Measurements from ENCODE around the gene AKAP6.

The AKAP6 gene

DNA sequence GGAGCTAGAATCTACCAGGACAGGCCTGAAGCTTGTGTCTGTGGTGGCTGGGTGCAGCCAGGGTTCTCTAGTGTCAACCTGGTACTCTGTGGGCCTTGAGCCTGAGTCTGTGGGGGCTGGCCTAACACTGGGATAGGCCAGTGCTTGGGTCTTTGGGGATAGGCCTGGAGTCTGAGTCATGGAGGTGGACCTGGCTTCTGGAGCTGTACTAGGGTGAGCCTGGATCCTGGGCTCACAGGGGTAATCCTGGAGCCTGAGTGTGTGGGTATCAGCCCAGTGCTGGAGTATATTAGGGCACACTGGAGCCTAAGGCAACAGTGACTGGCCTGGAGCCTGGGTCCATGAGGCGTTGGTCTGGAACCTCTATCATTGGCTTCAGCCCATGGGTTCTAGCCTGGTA lies 427.1 kb downstream of the AKAP6 start:
- DNase-seq (ENCODE audit: low read depth), result no peak
- no peak overlapping the region for H3K4me3 ChIP-seq (ENCODE audit: low read depth, low read length)
- TF ChIP-seq, protein P1, sequence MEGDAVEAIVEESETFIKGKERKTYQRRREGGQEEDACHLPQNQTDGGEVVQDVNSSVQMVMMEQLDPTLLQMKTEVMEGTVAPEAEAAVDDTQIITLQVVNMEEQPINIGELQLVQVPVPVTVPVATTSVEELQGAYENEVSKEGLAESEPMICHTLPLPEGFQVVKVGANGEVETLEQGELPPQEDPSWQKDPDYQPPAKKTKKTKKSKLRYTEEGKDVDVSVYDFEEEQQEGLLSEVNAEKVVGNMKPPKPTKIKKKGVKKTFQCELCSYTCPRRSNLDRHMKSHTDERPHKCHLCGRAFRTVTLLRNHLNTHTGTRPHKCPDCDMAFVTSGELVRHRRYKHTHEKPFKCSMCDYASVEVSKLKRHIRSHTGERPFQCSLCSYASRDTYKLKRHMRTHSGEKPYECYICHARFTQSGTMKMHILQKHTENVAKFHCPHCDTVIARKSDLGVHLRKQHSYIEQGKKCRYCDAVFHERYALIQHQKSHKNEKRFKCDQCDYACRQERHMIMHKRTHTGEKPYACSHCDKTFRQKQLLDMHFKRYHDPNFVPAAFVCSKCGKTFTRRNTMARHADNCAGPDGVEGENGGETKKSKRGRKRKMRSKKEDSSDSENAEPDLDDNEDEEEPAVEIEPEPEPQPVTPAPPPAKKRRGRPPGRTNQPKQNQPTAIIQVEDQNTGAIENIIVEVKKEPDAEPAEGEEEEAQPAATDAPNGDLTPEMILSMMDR (IDR thresholded peaks at IDR 0.05; ENCODE audit: low read depth, low read length, missing control alignments), result no peak

GRCh38 chr14:32756775-32757174 lies 427.7 kb downstream of the AKAP6 start:
- H3K4me3 ChIP-seq (ENCODE audit: low read depth, low read length), result no peak overlapping the region
- no peak for DNase-seq (ENCODE audit: low read depth)
- TF ChIP-seq, protein P1 (IDR thresholded peaks at IDR 0.05; ENCODE audit: low read depth, low read length, missing control alignments), result no peak

DNA sequence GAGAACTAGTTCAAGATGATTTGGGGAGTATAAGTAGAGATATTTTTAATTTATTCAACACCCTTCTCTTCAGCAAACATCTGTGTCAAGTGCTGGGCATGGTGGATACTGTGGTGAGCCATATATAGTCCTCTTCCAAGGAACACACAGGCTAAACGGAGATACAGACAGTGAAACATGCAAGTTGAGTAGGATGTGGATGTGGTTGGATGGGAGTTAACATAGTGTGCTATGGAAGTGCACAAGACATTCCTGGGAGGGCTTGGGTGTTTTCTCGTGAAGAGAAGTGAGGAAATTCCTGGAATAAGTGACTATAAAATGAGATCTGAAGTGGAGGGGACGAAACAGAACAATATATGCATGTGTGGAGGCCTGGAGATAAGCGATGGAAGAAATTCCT lies 428.5 kb downstream of the AKAP6 start:
- no peak for DNase-seq (ENCODE audit: low read depth)
- H3K4me3 ChIP-seq (ENCODE audit: low read depth, low read length), result no peak overlapping the region
- TF ChIP-seq, protein P1 (IDR thresholded peaks at IDR 0.05; ENCODE audit: low read depth, low read length, missing control alignments), result no peak

- H3K4me3 ChIP-seq (ENCODE audit: low read depth, low read length), result no peak overlapping the region
These were observed 432.4 kb downstream of the AKAP6 start for GRCh38 chr14:32761381-32761968.

GRCh38 chr14:32762886-32763285 lies 433.8 kb downstream of the AKAP6 start:
- TF ChIP-seq, protein P1 (IDR thresholded peaks at IDR 0.05; ENCODE audit: low read depth, low read length, missing control alignments), result no peak
- no peak overlapping the region for H3K4me3 ChIP-seq (ENCODE audit: low read depth, low read length)

More at GRCh38 chr14:32761381-32761968, 432.4 kb downstream of the AKAP6 start:
- DNase-seq (ENCODE audit: low read depth), result no peak
- TF ChIP-seq, protein P1 (IDR thresholded peaks at IDR 0.05; ENCODE audit: low read depth, low read length, missing control alignments), result no peak

GRCh38 chr14:32763673-32764072 lies 434.6 kb downstream of the AKAP6 start:
- TF ChIP-seq, protein P1 (IDR thresholded peaks at IDR 0.05; ENCODE audit: low read depth, low read length, missing control alignments), result no peak
- DNase-seq (ENCODE audit: low read depth), result no peak
- H3K4me3 ChIP-seq (ENCODE audit: low read depth, low read length), result no peak overlapping the region

More at GRCh38 chr14:32762886-32763285, 433.8 kb downstream of the AKAP6 start:
- DNase-seq (ENCODE audit: low read depth), result no peak

DNA sequence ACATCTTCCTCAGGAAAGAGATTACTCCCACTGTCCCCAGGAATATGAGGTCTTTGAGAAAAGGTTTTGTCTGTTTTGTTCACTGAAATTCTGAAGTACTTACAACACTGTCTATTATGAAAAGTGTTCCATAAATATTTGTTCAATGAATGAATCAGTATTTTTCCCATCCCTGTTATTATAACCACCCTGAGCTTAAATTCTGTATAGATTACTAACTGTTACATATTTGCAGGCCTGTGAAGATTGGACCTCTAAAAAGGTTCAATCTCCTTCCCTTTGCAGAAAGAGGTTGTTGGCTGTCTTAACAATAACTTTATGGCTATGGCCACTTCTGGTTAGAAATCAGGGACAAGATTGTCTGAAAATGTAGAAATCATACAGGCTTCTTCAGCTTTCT lies 435.0 kb downstream of the AKAP6 start:
- DNase-seq (ENCODE audit: low read depth), result no peak
- no peak overlapping the region for H3K4me3 ChIP-seq (ENCODE audit: low read depth, low read length)
- TF ChIP-seq, protein P1 (IDR thresholded peaks at IDR 0.05; ENCODE audit: low read depth, low read length, missing control alignments), result no peak

Measured in GM12864 (cell line).